ENCODE data around the gene FAM20A. TPM values are rescaled to one million over a fixed set of nuclear protein-coding genes. Genes with fewer than 3 reads are reported as not detected.

The FAM20A gene
- total RNA-seq, 1 experiment from 2014 or later = not detected

- TF ChIP-seq REST (IDR thresholded peaks at IDR 0.05; ENCODE audit: low read depth) = no peak
- no peak for TF ChIP-seq SRF (IDR thresholded peaks at IDR 0.05; ENCODE audit: low read depth)
- no peak for TF ChIP-seq ZBTB33 (IDR thresholded peaks at IDR 0.05; ENCODE audit: extremely low read depth, insufficient replicate concordance, low read length)
- TF ChIP-seq CBX3 (IDR thresholded peaks at IDR 0.05; ENCODE audit: low read depth) = no peak
- no peak for TF ChIP-seq POLR2AphosphoS5 (IDR thresholded peaks at IDR 0.05; ENCODE audit: low read depth, low read length)
- no peak for TF ChIP-seq ZNF274 (IDR thresholded peaks at IDR 0.05; ENCODE audit: low read depth, low read length)
- no peak for TF ChIP-seq TCF7L2 (IDR thresholded peaks at IDR 0.05; ENCODE audit: borderline replicate concordance, extremely low read depth, insufficient read depth, insufficient read length)
- TF ChIP-seq YY1 (IDR thresholded peaks at IDR 0.05; ENCODE audit: extremely low read depth, insufficient replicate concordance, low read depth, low read length) = no peak
- no peak for TF ChIP-seq RAD21 (IDR thresholded peaks at IDR 0.05; ENCODE audit: low read depth)
- no peak for TF ChIP-seq EGR1 (IDR thresholded peaks at IDR 0.05; ENCODE audit: low read depth)
- no peak for TF ChIP-seq SP1 (IDR thresholded peaks at IDR 0.05; ENCODE audit: low read depth)
Measured at GRCh38 chr17:68649324-68649723, 48.2 kb upstream of the FAM20A start (continued).

Data from HCT116 (cell line).